GM12878 (cell line): ENCODE measurements around the gene ZNF544. TPM values are rescaled to one million over a fixed set of nuclear protein-coding genes. Genes with fewer than 3 reads are reported as not detected.

Experiments
- ATAC-seq: fragments of 200-7000 bp; cut with Tn5 transposase; 3 replicates; pipeline ENCODE4 v1.9.1; 2020; ENCODE audit warnings: mild to moderate bottlenecking, moderate library complexity
- BruUV-seq: library from RNA; stranded (reverse); fragments of 400-500 nt; replicated peaks from 2 replicates; lab custom pipeline; 2021; lab: Mats Ljungman, UMichigan
- CTCF ChIA-PET: fragments of 300-600 bp; sonication (Branson Sonifier 250); formaldehyde crosslinking; extraction: SDS; loops from one replicate; lab custom pipeline; 2021; ENCODE audit warnings: inconsistent platforms; lab: Yijun Ruan, JAX
- POLR2A ChIA-PET: fragments of 350-600 bp; formaldehyde crosslinking; extraction: SDS; loops from one replicate; lab custom pipeline; 2021; ENCODE audit warnings: inconsistent platforms; lab: Charles Lee
- RAD21 ChIA-PET: fragments of 300-600 bp; sonication (Branson Sonifier 250); formaldehyde crosslinking; loops from one replicate; lab custom pipeline; 2023; ENCODE audit warnings: antibody characterized with exemption; ENCODE audit not compliant: unreplicated experiment; lab: Charles Lee
- SMC1A ChIA-PET: fragments of 300-600 bp; sonication (Branson Sonifier 250); formaldehyde crosslinking; loops from one replicate; lab custom pipeline; 2023; ENCODE audit not compliant: unreplicated experiment, uncharacterized antibody; lab: Charles Lee
- DNase-seq: peaks from one replicate; pipeline ENCODE4 v3.0.0-alpha.2; 2011; ENCODE audit warnings: low read depth, low spot score
- FAIRE-seq: peaks from 3 replicates; lab custom pipeline; 2011; peaks lifted over from hg19 to GRCh38; lab: Jason Lieb, UNC
- H2AFZ ChIP-seq: 2 replicates; pipeline ENCODE4 v1.6.0; 2011; ENCODE audit warnings: low read depth, low read length, control low read depth; ENCODE audit not compliant: control insufficient read depth
- H3K27ac ChIP-seq: 2 replicates; pipeline ENCODE4 v1.5.1; 2011; ENCODE audit warnings: control low read depth; ENCODE audit not compliant: control insufficient read depth, insufficient read depth
- H3K27me3 ChIP-seq, 2 experiments: replicated peaks in 1 of 2; 2 replicates each; pipeline versions ENCODE4 v1.6.0 to v1.6.1; 2011; ENCODE audit warnings: low read length in 1 of 2; ENCODE audit not compliant: control insufficient read depth in 2 of 2, insufficient read depth in 2 of 2
- H3K36me3 ChIP-seq, 2 experiments: 2 replicates each; pipeline ENCODE4 v1.5.1; 2011; ENCODE audit warnings: low read length in 1 of 2; ENCODE audit not compliant: control insufficient read depth in 2 of 2, insufficient read depth in 2 of 2
- H3K4me1 ChIP-seq: 2 replicates; pipeline ENCODE4 v1.6.1; 2011; ENCODE audit warnings: mild to moderate bottlenecking, low read length, moderate library complexity, mixed read lengths; ENCODE audit not compliant: control insufficient read depth, insufficient read depth
- H3K4me2 ChIP-seq: 2 replicates; pipeline ENCODE4 v1.6.0; 2011; ENCODE audit warnings: control low read depth; ENCODE audit not compliant: control insufficient read depth, insufficient read depth
- H3K4me3 ChIP-seq: fragments of 200-600 bp; sonication (generic); 2 replicates; pipeline ENCODE4 v1.5.1; 2016
- H3K79me2 ChIP-seq: 2 replicates; pipeline ENCODE4 v1.6.0; 2011; ENCODE audit warnings: low read length; ENCODE audit not compliant: control insufficient read depth, insufficient read depth
- H3K9ac ChIP-seq: 2 replicates; pipeline ENCODE4 v1.8.0; 2011; ENCODE audit warnings: low read length, control low read depth, mixed read lengths; ENCODE audit not compliant: control insufficient read depth, insufficient read depth
- H3K9me3 ChIP-seq: replicated peaks from 3 replicates; pipeline ENCODE4 v1.5.1; 2011; ENCODE audit warnings: mild to moderate bottlenecking, low read length; ENCODE audit not compliant: control insufficient read depth, insufficient read depth
- H4K20me1 ChIP-seq: 2 replicates; pipeline ENCODE4 v1.6.0; 2011; ENCODE audit not compliant: control insufficient read depth, insufficient read depth
- BRCA1 ChIP-seq: IDR thresholded peaks from 2 replicates; pipeline ENCODE4 v1.6.1; 2011; ENCODE audit warnings: low read depth, low read length, improper control_type of control experiment
- FOXM1 ChIP-seq: IDR thresholded peaks from 2 replicates; pipeline ENCODE4 v1.6.1; 2012; ENCODE audit warnings: low read depth, mild to moderate bottlenecking, inconsistent platforms, low read length, moderate library complexity
- MEF2B ChIP-seq: fragments of 450-650 bp; IDR thresholded peaks from 2 replicates; pipeline ENCODE4 v1.6.1; 2018; ENCODE audit warnings: mild to moderate bottlenecking, moderate library complexity; ENCODE audit not compliant: partially characterized antibody, poor library complexity, severe bottlenecking
- SUPT20H ChIP-seq: IDR thresholded peaks from 2 replicates; pipeline ENCODE4 v1.6.1; 2011; ENCODE audit warnings: low read depth, mild to moderate bottlenecking, low read length, moderate library complexity, borderline replicate concordance; ENCODE audit not compliant: control insufficient read depth
- ZBED1 ChIP-seq: IDR thresholded peaks from 2 replicates; pipeline ENCODE4 v1.6.1; 2016; ENCODE audit warnings: borderline replicate concordance
- ZSCAN29 ChIP-seq: fragments of 450-650 bp; IDR thresholded peaks from 2 replicates; pipeline ENCODE4 v1.6.1; 2017; ENCODE audit warnings: mild to moderate bottlenecking, moderate library complexity
- WGBS: methylation state at CpG from one replicate; pipeline ENCODE4 v1.1.6; 2016; ENCODE audit warnings: low lambda C conversion rate; ENCODE audit not compliant: insufficient replicate concordance, insufficient coverage; ENCODE audit errors: missing lambda C conversion rate; 5-methylcytosine and 5-hydroxymethylcytosine counted together
- in situ Hi-C: fragments of 300-500 bp; cut with MboI; formaldehyde crosslinking; loops from 9 replicates; pipeline ENCODE4 v1.14.3; 2018; ENCODE audit warnings: mixed read lengths
- intact Hi-C: fragments of 100-400 bp; cut with micrococcal nuclease; formaldehyde crosslinking; loops from one replicate; pipeline ENCODE4 v1.14.2; 2022; ENCODE audit not compliant: unreplicated experiment
- polyA plus RNA-seq, 11 experiments: library from polyadenylated mRNA; depleted of rRNA in 4 of 11; unstranded in 6 of 11; stranded (reverse) in 5 of 11; fragments of >200 nt; fragmentation: Nextera tagmentation in 4 of 11; fragmentation: Illumina TruSeq in 1 of 11; extraction: Ambion mirVana in 4 of 11; extraction: Trizol in 1 of 11; gene quantifications; 1 replicate in 1 of 11; 2 replicates in 10 of 11; pipeline versions ENCODE4 v1.2.1 to v1.2.3, GENCODE V29; 2011 to 2016; ENCODE audit warnings: inconsistent platforms in 2 of 11, missing spikeins in 2 of 11, low read depth in 1 of 11
- total RNA-seq, 4 experiments: library from RNA; depleted of rRNA in 3 of 4; stranded (reverse); fragments of >200 nt in 3 of 4; fragmentation: Illumina TruSeq in 1 of 4; extraction: Trizol in 1 of 4; gene quantifications; 2 replicates each; pipeline versions ENCODE4 v1.2.1 to v1.2.3, GENCODE V29; 2013 to 2021
- TF ChIP-seq, protein P1 (sequence below): fragments of 450-650 bp; IDR thresholded peaks from 2 replicates; pipeline ENCODE4 v1.6.1; 2017; ENCODE audit warnings: mild to moderate bottlenecking, moderate library complexity

ZNF544 gene
- total and polyA plus RNA-seq, 10 of the 15 experiments (the other 5 are each of a cell fraction or from before 2014, with no cell fraction given): 27.3 to 70.1 (median 42.6) TPM

- TF ChIP-seq, protein P1, sequence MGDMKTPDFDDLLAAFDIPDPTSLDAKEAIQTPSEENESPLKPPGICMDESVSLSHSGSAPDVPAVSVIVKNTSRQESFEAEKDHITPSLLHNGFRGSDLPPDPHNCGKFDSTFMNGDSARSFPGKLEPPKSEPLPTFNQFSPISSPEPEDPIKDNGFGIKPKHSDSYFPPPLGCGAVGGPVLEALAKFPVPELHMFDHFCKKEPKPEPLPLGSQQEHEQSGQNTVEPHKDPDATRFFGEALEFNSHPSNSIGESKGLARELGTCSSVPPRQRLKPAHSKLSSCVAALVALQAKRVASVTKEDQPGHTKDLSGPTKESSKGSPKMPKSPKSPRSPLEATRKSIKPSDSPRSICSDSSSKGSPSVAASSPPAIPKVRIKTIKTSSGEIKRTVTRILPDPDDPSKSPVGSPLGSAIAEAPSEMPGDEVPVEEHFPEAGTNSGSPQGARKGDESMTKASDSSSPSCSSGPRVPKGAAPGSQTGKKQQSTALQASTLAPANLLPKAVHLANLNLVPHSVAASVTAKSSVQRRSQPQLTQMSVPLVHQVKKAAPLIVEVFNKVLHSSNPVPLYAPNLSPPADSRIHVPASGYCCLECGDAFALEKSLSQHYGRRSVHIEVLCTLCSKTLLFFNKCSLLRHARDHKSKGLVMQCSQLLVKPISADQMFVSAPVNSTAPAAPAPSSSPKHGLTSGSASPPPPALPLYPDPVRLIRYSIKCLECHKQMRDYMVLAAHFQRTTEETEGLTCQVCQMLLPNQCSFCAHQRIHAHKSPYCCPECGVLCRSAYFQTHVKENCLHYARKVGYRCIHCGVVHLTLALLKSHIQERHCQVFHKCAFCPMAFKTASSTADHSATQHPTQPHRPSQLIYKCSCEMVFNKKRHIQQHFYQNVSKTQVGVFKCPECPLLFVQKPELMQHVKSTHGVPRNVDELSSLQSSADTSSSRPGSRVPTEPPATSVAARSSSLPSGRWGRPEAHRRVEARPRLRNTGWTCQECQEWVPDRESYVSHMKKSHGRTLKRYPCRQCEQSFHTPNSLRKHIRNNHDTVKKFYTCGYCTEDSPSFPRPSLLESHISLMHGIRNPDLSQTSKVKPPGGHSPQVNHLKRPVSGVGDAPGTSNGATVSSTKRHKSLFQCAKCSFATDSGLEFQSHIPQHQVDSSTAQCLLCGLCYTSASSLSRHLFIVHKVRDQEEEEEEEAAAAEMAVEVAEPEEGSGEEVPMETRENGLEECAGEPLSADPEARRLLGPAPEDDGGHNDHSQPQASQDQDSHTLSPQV: no peak
- TF ChIP-seq SUPT20H (no peak), FOXM1 (no peak)
Observed at GRCh38 chr19:58305065-58305931, 76.6 kb downstream of the ZNF544 start, which contains the start of gene ERVK3-1 (continued).

- SMC1A ChIA-PET: interaction anchor here (0.8 to 1.8 kb wide), 5 partner anchors 9 to 123 kb away, joined by 3 to 5 read pairs (median 4); partner anchors contain the start of gene ZNF274
- ATAC-seq: peak; percentile 53
- intact Hi-C loops: loop anchor here (2.0 to 10.0 kb wide), 2 partner anchors 21 to 81 kb away; partner anchors contain the start of genes ZNF544 and ZSCAN22
- H2AFZ ChIP-seq: peak overlapping the region; percentile 78
- H3K4me2 ChIP-seq: peak overlapping the region; percentile 84
- peak overlapping the region; percentile 92 for H3K27ac ChIP-seq
- no peak for DNase-seq
- peak; percentile 74 for FAIRE-seq
- in situ Hi-C loops: no loop called here
- peaks cover 24% of the 10 kb centered on the region for H3K79me2 ChIP-seq
- H3K27me3 ChIP-seq: no peaks in the 10 kb centered on the region
- H3K36me3 ChIP-seq: peaks cover 0 to 18% of the 10 kb centered on the region in 2 experiments; a peak in 3 of 4 replicates
- H3K4me1 ChIP-seq: 0 out of 2 replicates have a peak, but pooled peaks cover 3% of the 10 kb centered on the region
- H3K9me3 ChIP-seq: peaks cover under 1% of the 10 kb centered on the region; the same call in 1 of the 3 replicates
- H3K9ac ChIP-seq: peak overlapping the region; percentile 73
- 6% methylated on average over 12 of the region's 12 CpGs for WGBS
- CTCF ChIA-PET: interaction anchor here (1.1 kb wide), 1 partner anchor 77 kb away, joined by 3 read pairs; the partner anchor contains the start of gene ZNF544
- TF ChIP-seq BRCA1 (no peak), MEF2B (no peak), ZSCAN29 (no peak), ZBED1 (no peak)
- RAD21 ChIA-PET: interaction anchor here (1.5 kb wide), 1 partner anchor 20 kb away, joined by 6 read pairs; the partner anchor contains the start of gene ZSCAN22
- H4K20me1 ChIP-seq: no peaks in the 10 kb centered on the region
- BruUV-seq: no TSS peak
- peak overlapping the region; percentile 97 for H3K4me3 ChIP-seq
- POLR2A ChIA-PET: interaction anchor here (0.5 to 2.0 kb wide), 7 partner anchors 9 to 223 kb away, joined by 3 to 7 read pairs (median 3); partner anchors contain the start of genes ZNF8 and ZSCAN22
Observed at GRCh38 chr19:58305932-58306323, 77.2 kb downstream of the ZNF544 start.
